GM12891 (cell line): ENCODE data around the gene GNAO1.

Experiments used
- DNase-seq: peaks from one replicate; pipeline ENCODE4 v3.0.0; 2011; ENCODE audit warnings: low spot score; ENCODE audit not compliant: insufficient read length
- FAIRE-seq: peaks from 2 replicates; lab custom pipeline; 2011; peaks lifted over from hg19 to GRCh38; lab: Jason Lieb, UNC
- PAX5 ChIP-seq: IDR thresholded peaks from 2 replicates; pipeline ENCODE4 v1.6.1; 2011; ENCODE audit warnings: low read length, moderate library complexity, mild to moderate bottlenecking; ENCODE audit not compliant: insufficient read depth, severe bottlenecking
- POLR2A ChIP-seq: IDR thresholded peaks from 2 replicates; pipeline ENCODE4 v1.6.1; 2011; ENCODE audit warnings: low read depth, low read length, control low read depth
- POLR2AphosphoS5 ChIP-seq: IDR thresholded peaks from 2 replicates; pipeline ENCODE4 v1.6.1; 2011; ENCODE audit warnings: low read depth, low read length, control low read depth
- POU2F2 ChIP-seq: IDR thresholded peaks from 2 replicates; pipeline ENCODE4 v1.6.1; 2011; ENCODE audit warnings: low read depth, mild to moderate bottlenecking, control low read depth, low read length, moderate library complexity
- SPI1 ChIP-seq: IDR thresholded peaks from 2 replicates; pipeline ENCODE4 v1.6.1; 2011; ENCODE audit warnings: low read depth, low read length, control low read depth
- TAF1 ChIP-seq: IDR thresholded peaks from 2 replicates; pipeline ENCODE4 v1.6.1; 2011; ENCODE audit warnings: low read depth, low read length, control low read depth

Gene GNAO1

DNA sequence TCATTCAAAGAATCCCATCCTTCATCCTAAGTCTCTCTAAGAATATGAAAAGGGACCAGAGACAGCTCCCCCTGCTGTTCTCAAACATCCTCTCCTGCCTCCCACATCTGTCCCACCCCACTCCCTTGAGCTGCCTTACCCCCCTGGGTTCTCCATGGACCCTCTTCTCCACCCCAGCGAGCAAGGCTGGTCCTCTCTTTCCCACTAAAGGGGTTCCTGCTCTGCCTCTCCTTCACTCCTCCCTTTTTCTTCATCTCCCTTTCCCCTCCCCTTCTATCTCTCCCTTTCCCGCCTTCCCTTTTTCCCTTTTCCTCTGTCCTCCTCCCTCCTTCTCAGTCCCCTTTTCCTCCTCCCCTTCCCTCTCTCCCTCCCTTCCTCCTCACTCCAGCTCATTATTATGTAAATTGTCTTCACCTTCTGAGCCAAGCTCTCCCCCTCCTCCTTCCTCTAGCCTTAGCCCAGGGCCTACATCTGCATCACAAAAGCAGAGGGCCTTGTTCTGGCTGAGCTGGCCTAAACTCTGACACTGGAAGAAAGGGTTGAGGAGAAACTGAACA is 90.0 kb downstream of the GNAO1 start:
- no peak for DNase-seq
- no peak for FAIRE-seq
- TF ChIP-seq TAF1 (no peak), POLR2AphosphoS5 (no peak), PAX5 (no peak), POU2F2 (no peak), POLR2A (no peak), SPI1 (no peak)

DNA sequence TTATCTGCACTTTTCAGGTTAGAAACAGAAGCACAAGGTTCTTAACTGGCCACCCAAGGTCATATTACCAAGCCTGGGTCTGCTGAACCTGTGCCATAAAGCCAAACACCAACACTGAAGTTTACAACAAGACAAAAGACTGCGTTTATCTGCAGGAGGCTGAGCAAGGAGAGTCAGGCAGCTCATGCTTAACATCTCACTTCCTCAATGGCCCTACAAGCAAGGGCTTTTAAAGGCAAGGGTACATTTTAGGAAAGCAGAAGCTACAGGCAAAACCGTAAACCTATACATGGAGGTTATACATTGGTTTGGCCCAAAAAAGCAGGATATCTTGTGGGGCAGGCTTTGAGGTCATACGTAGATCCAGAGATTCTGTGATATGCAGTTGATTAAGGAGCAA is 91.2 kb downstream of the GNAO1 start:
- no peak for TF ChIP-seq POLR2AphosphoS5
- no peak for TF ChIP-seq PAX5
- TF ChIP-seq SPI1, result peak; percentile 81
- no peak for TF ChIP-seq TAF1
- no peak for TF ChIP-seq POLR2A
- no peak for DNase-seq

DNA sequence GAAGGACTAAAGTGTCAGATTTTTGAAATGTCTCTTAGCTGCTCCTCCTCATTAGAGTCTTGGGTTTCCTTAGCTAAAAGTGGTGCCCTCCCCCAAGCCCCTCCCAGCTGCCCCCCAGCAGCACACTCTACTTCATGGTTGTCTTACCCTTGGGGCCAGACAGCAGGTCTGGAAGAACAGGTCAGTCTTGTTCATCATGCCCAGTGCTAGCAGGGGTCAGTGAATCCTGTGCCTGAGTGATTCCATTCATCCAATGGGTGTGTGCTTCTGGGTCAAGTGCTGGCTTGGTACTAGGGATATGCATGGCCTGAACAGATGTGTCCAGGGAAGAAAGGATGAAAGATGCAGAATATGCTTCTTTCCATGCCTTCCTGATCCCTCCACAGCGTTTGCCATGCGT is 93.2 kb downstream of the GNAO1 start:
- DNase-seq (no peak), FAIRE-seq (no peak)
- TF ChIP-seq POLR2A, result no peak
- TF ChIP-seq PAX5, result no peak
- no peak for TF ChIP-seq POU2F2
- TF ChIP-seq POLR2AphosphoS5, result no peak
- TF ChIP-seq TAF1, result no peak
- TF ChIP-seq SPI1, result no peak

More for the DNA sequence above, 91.2 kb downstream of the GNAO1 start:
- no peak for FAIRE-seq

DNA sequence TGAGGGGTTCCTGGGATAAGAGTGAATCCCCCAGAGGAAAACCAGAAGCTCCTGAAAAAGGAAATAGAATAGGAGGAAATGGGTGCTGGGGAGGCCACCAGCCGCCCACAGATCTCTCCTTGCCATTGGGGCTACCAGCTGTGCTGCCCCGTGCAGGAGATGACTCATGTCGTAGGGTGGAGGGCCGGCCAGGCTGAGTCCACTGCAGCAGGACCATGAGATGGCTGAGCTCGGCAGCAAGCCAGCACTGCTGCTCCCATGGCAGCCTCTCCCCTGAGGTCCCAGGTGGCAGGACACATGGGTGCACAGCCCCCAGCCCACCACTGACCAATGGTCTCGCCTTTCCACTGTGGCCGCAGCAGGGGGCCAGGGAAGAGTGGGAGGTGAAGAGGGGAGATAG is 95.5 kb downstream of the GNAO1 start:
- no peak for TF ChIP-seq SPI1
- TF ChIP-seq POU2F2, result no peak
- no peak for TF ChIP-seq POLR2A
- no peak for TF ChIP-seq POLR2AphosphoS5
- DNase-seq (no peak), FAIRE-seq (no peak)

DNA sequence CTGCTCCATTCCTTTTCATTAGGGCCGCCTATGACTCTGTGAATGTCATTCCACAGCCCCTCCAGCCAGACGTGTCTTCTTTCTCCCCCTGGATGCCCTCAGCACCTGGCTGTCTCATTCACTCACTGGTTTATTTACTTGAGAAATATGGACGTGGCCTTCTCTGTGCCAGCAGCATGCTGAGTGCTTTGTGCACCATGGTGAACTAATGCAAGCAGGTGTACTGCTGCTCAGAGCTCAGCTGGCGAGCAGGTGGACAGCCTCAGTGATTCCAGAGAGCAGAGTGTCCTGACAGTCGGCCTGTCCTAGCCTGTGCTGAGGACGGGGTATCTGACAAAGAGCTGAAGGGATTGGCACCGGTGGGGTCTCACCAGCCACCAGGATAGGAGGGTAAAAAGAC is 96.7 kb downstream of the GNAO1 start:
- no peak for FAIRE-seq
- no peak for TF ChIP-seq PAX5
- no peak for TF ChIP-seq POLR2A
- no peak for TF ChIP-seq SPI1
- DNase-seq, result no peak

DNA sequence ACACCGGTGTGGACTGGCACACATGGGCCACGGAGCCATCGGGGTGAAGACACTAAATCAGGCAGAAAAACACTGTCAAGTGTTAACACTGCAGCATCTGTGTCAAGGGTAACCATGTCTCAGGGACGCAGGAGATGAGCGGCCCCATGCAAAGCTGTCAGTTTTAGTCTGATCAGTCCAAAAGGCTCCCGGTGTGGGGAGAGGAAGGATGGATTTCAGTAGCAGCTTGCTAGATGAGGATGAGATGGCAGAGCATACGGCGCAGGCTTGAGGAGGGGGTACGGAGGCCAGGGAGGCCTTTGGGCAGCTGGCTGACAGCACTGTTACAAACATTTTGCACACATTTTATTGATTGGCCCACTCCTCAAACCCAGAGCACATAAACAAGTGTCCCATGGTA is 98.1 kb downstream of the GNAO1 start:
- no peak for FAIRE-seq
- no peak for DNase-seq
- TF ChIP-seq POLR2A (no peak), POLR2AphosphoS5 (no peak), SPI1 (no peak), PAX5 (no peak)

DNA sequence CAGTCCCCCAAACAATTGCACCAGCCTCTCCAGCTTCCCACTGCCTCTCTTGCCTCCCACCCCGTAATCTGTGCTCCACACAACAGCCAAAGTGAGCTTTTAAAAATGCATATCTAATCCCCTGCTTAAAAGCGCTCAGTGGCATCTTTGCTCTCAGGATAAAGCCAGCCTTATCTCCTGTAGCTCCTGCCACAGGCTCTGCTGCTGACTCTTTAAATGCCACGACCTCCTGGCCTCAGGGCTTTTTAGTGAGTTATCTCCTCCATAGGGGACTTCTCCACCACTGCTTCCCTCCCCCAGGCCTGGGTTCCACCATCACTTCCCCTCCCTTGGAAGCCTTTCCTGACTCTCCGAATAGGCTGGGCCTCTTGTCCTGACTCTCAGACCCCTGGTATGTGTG is 98.6 kb downstream of the GNAO1 start:
- TF ChIP-seq PAX5, result no peak
- TF ChIP-seq POLR2A, result no peak
- no peak for TF ChIP-seq SPI1
- TF ChIP-seq POU2F2, result no peak
- no peak for TF ChIP-seq POLR2AphosphoS5
- TF ChIP-seq TAF1, result no peak
- FAIRE-seq (no peak), DNase-seq (no peak)

DNA sequence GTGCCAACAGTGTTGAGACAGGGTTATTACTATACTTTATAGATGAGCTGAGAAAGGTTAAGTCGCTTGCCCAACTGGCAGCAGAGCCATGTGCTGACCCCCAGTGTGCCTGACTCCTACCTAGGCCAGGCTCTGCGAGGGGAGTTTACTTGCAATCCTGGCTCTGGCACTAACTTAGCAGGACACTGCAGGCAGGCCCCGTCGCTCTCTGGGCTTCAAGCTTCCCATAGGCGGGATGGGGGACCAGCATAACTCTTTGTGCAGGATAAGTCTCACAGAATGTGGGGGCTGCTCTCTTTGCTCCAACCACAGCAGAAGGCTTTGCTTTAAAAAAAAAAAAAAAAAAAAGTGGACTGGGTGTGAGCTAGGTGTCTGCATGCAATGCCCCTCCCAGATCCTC is 102.7 kb downstream of the GNAO1 start:
- FAIRE-seq, result no peak
- DNase-seq, result no peak
- TF ChIP-seq POU2F2 (no peak), PAX5 (no peak), POLR2A (no peak), SPI1 (no peak), TAF1 (no peak), POLR2AphosphoS5 (no peak)

DNA sequence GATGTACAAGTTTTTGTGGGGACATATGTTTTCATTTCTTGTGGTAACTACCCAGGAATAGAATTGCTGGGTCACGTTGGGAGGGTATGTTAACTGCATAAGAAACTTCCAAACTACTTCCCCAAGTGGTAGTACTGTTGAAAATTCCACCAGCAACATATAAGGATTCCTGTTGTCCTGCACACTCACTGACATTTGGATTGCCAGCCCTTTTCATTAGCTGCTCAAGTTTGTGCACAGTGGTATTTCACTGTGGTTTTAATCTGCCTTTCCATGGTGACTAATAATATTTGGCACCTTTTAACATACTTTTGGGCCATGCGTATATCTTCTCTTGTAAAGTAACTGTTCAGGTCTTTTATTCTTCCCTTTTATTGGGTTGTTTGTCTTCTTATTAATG is 103.3 kb downstream of the GNAO1 start:
- no peak for TF ChIP-seq POLR2A
- TF ChIP-seq SPI1, result no peak
- TF ChIP-seq POLR2AphosphoS5, result no peak
- TF ChIP-seq TAF1, result no peak
- TF ChIP-seq PAX5, result no peak
- TF ChIP-seq POU2F2, result no peak
- DNase-seq (no peak), FAIRE-seq (no peak)

DNA sequence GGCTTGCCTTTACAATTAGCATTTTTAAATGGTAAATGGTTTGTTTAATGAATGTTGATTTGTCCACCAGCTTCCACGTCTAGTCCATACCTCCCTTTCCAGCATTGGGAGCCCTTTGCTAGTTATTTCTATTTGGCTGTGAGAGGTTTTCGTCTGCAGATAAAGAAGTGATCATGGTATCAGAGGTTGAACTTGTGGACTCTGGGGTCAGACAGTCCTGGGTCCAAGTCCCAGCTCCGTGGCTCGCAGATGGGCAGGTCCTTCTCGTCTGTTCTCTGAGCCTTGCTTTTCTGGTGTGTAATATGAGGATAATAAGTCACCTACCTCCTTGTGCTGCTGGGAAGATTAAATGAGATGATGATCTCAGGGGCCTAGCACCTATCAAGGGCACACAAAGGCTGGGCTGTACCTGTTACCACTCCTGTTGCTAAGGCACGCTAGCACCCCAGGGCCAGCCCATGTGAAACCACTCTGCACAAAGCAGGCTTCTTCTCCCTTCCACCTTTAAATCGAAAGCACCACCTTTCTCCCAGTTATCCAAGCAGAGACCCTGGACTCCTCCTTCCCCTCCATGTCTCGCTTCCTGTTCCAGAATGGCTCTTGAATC is 103.9 kb downstream of the GNAO1 start:
- FAIRE-seq, result no peak
- no peak for DNase-seq
- no peak for TF ChIP-seq SPI1
- TF ChIP-seq POU2F2, result no peak
- no peak for TF ChIP-seq TAF1
- no peak for TF ChIP-seq POLR2A
- no peak for TF ChIP-seq POLR2AphosphoS5
- no peak for TF ChIP-seq PAX5
